CD4-positive, alpha-beta T cell (primary cell): ENCODE data around the gene PGAP2. TPM values are rescaled to one million over a fixed set of nuclear protein-coding genes. Genes with fewer than 3 reads are reported as not detected.

Experiments
- ATAC-seq: fragments of 200-7000 bp; cut with Tn5 transposase; one replicate; pipeline ENCODE4 v1.10.0; 2022; ENCODE audit warnings: mild to moderate bottlenecking; ENCODE audit not compliant: poor library complexity
- CTCF ChIA-PET: fragments of 350-600 bp; sonication (Branson Sonifier 250); formaldehyde crosslinking; loops from one replicate; lab custom pipeline; 2021; ENCODE audit warnings: antibody characterized with exemption, inconsistent platforms; lab: Charles Lee
- POLR2A ChIA-PET: fragments of 350-600 bp; sonication (Branson Sonifier 250); formaldehyde crosslinking; loops from one replicate; lab custom pipeline; 2021; ENCODE audit warnings: antibody characterized with exemption, inconsistent platforms; lab: Charles Lee
- DNase-seq, 14 experiments: peaks; one replicate each; pipeline ENCODE4 v3.0.0-alpha.2; 2013 to 2020; ENCODE audit warnings: mixed read lengths in 2 of 14
- H3K27ac ChIP-seq, 2 donors: one replicate each; pipeline versions ENCODE4 v1.5.1 to v1.7.0; 2013; ENCODE audit warnings: low read length in 2 of 2, low read depth in 1 of 2, mild to moderate bottlenecking in 1 of 2
- H3K27me3 ChIP-seq, 2 experiments: 1 replicate in 1 of 2; 2 replicates in 1 of 2; pipeline versions ENCODE4 v1.6.1 to v1.7.0; 2013; ENCODE audit warnings: low read length in 2 of 2, control low read depth in 1 of 2, mild to moderate bottlenecking in 1 of 2, moderate library complexity in 1 of 2; ENCODE audit not compliant: insufficient read depth in 2 of 2, control insufficient read depth in 1 of 2
- H3K36me3 ChIP-seq: one replicate; pipeline ENCODE4 v1.6.1; 2013; ENCODE audit warnings: low read length, control low read depth; ENCODE audit not compliant: insufficient read depth
- H3K4me1 ChIP-seq: one replicate; pipeline ENCODE4 v1.6.1; 2013; ENCODE audit warnings: low read length, control low read depth; ENCODE audit not compliant: insufficient read depth
- H3K4me3 ChIP-seq: one replicate; pipeline ENCODE4 v1.5.1; 2013; ENCODE audit warnings: mild to moderate bottlenecking, low read length, moderate library complexity
- H3K9me3 ChIP-seq, 2 experiments: 1 replicate in 1 of 2; 2 replicates in 1 of 2; pipeline versions ENCODE4 v1.6.1 to v1.7.0; 2013; ENCODE audit warnings: low read length in 2 of 2, mild to moderate bottlenecking in 2 of 2, control low read depth in 1 of 2, moderate library complexity in 1 of 2; ENCODE audit not compliant: control insufficient read depth in 1 of 2, insufficient read depth in 1 of 2
- H3K27ac Mint-ChIP-seq: one replicate; pipeline ENCODE4 v1.8.0; 2020; ENCODE audit warnings: mixed read lengths
- H3K27me3 Mint-ChIP-seq: one replicate; pipeline ENCODE4 v1.8.0; 2021; ENCODE audit warnings: mixed read lengths
- H3K36me3 Mint-ChIP-seq: one replicate; pipeline ENCODE4 v1.8.0; 2021; ENCODE audit warnings: low read depth, mixed read lengths
- H3K4me1 Mint-ChIP-seq: one replicate; pipeline ENCODE4 v1.8.0; 2021; ENCODE audit warnings: low read depth, mixed read lengths
- H3K4me3 Mint-ChIP-seq: one replicate; pipeline ENCODE4 v1.8.0; 2020; ENCODE audit warnings: mild to moderate bottlenecking, mixed read lengths
- H3K9me3 Mint-ChIP-seq: one replicate; pipeline ENCODE4 v1.8.0; 2020; ENCODE audit warnings: mixed read lengths
- CTCF ChIP-seq: fragments of 200-600 bp; IDR thresholded peaks from one replicate; pipeline ENCODE4 v1.8.0; 2022; ENCODE audit warnings: antibody characterized with exemption, mild to moderate bottlenecking
- intact Hi-C, 2 experiments: fragments of 100-400 bp; cut with DNase I in 1 of 2; cut with micrococcal nuclease in 1 of 2; formaldehyde crosslinking; loops; one replicate each; pipeline versions ENCODE4 v1.15.1 to v1.9.0; 2023 to 2025; cut with DNase I, micrococcal nuclease
- total RNA-seq, 174 experiments: library from RNA in 2 of 174; stranded (reverse) in 2 of 174; gene quantifications; one replicate each; pipeline ENCODE4 v1.2.3 and lab custom pipeline; 2021 to 2026

The PGAP2 gene
- total RNA-seq, 2 experiments from 2014 or later, result 20.9 to 23.6 TPM

- H3K27ac Mint-ChIP-seq, result peak overlapping the region; percentile 77
- peaks cover 46% of the 10 kb centered on the region for H3K4me1 ChIP-seq
- no peaks in the 10 kb centered on the region for H3K9me3 ChIP-seq
- peak overlapping the region in 1 of 2 donors; percentile 19 for H3K27ac ChIP-seq
- intact Hi-C loops, result no loop called here
- ChIA-PET CTCF (no interaction called here), POLR2A (interaction anchor here (1.4 to 1.6 kb wide), 2 partner anchors 12 to 14 kb away, joined by 7 to 10 read pairs; partner anchors contain the start of gene RHOG)
- H3K4me3 ChIP-seq, result no peak overlapping the region
- H3K27me3 Mint-ChIP-seq, result no peaks in the 10 kb centered on the region
- H3K27me3 ChIP-seq, result no peaks in the 10 kb centered on the region
- no peak for ATAC-seq
- TF ChIP-seq CTCF, result no peak
- peaks cover 54% of the 10 kb centered on the region for H3K4me1 Mint-ChIP-seq
- no peak overlapping the region for H3K4me3 Mint-ChIP-seq
- H3K36me3 Mint-ChIP-seq, result peaks cover 70% of the 10 kb centered on the region
- H3K36me3 ChIP-seq, result peaks cover 60% of the 10 kb centered on the region
- no peaks in the 10 kb centered on the region for H3K9me3 Mint-ChIP-seq
- DNase-seq, result no peak
Observed at GRCh38 chr11:3826721-3827120, 18.4 kb downstream of the PGAP2 start.

GRCh38 chr11:3827434-3828186 lies 19.2 kb downstream of the PGAP2 start:
- DNase-seq (peak in 1 of 14 experiments; percentile 21), ATAC-seq (no peak)
- H3K27me3 ChIP-seq, result no peaks in the 10 kb centered on the region
- TF ChIP-seq CTCF, result no peak
- peak overlapping the region in 1 of 2 donors; percentile 19 for H3K27ac ChIP-seq
- H3K27me3 Mint-ChIP-seq, result no peaks in the 10 kb centered on the region
- peaks cover 63% of the 10 kb centered on the region for H3K4me1 Mint-ChIP-seq
- peak overlapping the region; percentile 95 for H3K27ac Mint-ChIP-seq
- intact Hi-C loops, result no loop called here
- H3K36me3 ChIP-seq, result peaks cover 65% of the 10 kb centered on the region
- H3K36me3 Mint-ChIP-seq, result peaks cover 79% of the 10 kb centered on the region
- H3K4me3 Mint-ChIP-seq, result no peak overlapping the region
- peaks cover 55% of the 10 kb centered on the region for H3K4me1 ChIP-seq
- H3K9me3 ChIP-seq, result no peaks in the 10 kb centered on the region
- no peak overlapping the region for H3K4me3 ChIP-seq
- ChIA-PET CTCF (interaction anchor here (2.4 kb wide), 1 partner anchor 14 kb away, joined by 9 read pairs; the partner anchor contains the start of gene RHOG), POLR2A (interaction anchor here (1.4 to 1.6 kb wide), 2 partner anchors 11 to 14 kb away, joined by 7 to 10 read pairs; partner anchors contain the start of gene RHOG)
- H3K9me3 Mint-ChIP-seq, result no peaks in the 10 kb centered on the region

GRCh38 chr11:3830088-3830487 lies 21.7 kb downstream of the PGAP2 start:
- peak overlapping the region in 1 of 2 donors; percentile 65 for H3K27ac ChIP-seq

More at GRCh38 chr11:3830088-3830487, 21.7 kb downstream of the PGAP2 start:
- no peak for ATAC-seq
- no peak for DNase-seq
- ChIA-PET POLR2A (interaction anchor here (1.5 to 15.1 kb wide), 3 partner anchors 9 to 23 kb away, joined by 4 to 577 read pairs (median 24); partner anchors contain the start of genes RHOG and STIM1), CTCF (interaction anchor here (1.1 kb wide), 1 partner anchor 25 kb away, joined by 3 read pairs; the partner anchor contains the start of gene STIM1)
- no peak overlapping the region for H3K4me3 ChIP-seq
- H3K27me3 ChIP-seq, result no peaks in the 10 kb centered on the region
- peaks cover 92% of the 10 kb centered on the region for H3K36me3 Mint-ChIP-seq
- no peaks in the 10 kb centered on the region for H3K9me3 Mint-ChIP-seq
- H3K4me1 ChIP-seq, result peaks cover 68% of the 10 kb centered on the region
- no peak for TF ChIP-seq CTCF
- intact Hi-C loops, result no loop called here
- H3K36me3 ChIP-seq, result peaks cover 79% of the 10 kb centered on the region
- H3K4me1 Mint-ChIP-seq, result peaks cover 76% of the 10 kb centered on the region
- peak overlapping the region; percentile 95 for H3K27ac Mint-ChIP-seq
- no peaks in the 10 kb centered on the region for H3K9me3 ChIP-seq
- no peak overlapping the region for H3K4me3 Mint-ChIP-seq
- no peaks in the 10 kb centered on the region for H3K27me3 Mint-ChIP-seq
